Heart right ventricle (tissue), 16 donors: ENCODE data around the gene SMYD4. TPM values are rescaled to one million over a fixed set of nuclear protein-coding genes. Genes with fewer than 3 reads are reported as not detected.
"Not testable (repeated sequence)": the region's sequence is repeated elsewhere in the genome, so short reads cannot be mapped to it uniquely, and the experiment has no call there.

Source experiments
- ATAC-seq, 8 donors: fragments of 200-7000 bp; cut with Tn5 transposase; one replicate each; pipeline ENCODE4 v1.9.1; 2020; ENCODE audit warnings: mild to moderate bottlenecking in 8 of 8, moderate library complexity in 8 of 8, moderate number of reproducible peaks in 1 of 8
- DNase-seq, 2 donors: peaks; one replicate each; pipeline ENCODE4 v3.0.0-alpha.2; 2020
- H3K27ac ChIP-seq, 10 donors: fragments of 200-600 bp; sonication (generic) in 2 of 10; one replicate each; pipeline versions ENCODE4 v1.5.0 to v1.8.0; 2020 to 2022; ENCODE audit warnings: mild to moderate bottlenecking in 3 of 10
- H3K27me3 ChIP-seq, 7 donors: fragments of 200-600 bp; one replicate each; pipeline ENCODE4 v1.8.0; 2021 to 2022; ENCODE audit warnings: mild to moderate bottlenecking in 2 of 7
- H3K36me3 ChIP-seq, 9 donors: fragments of 200-600 bp; sonication (generic) in 1 of 9; one replicate each; pipeline versions ENCODE4 v1.5.0 to v1.8.0; 2020 to 2022; ENCODE audit warnings: mild to moderate bottlenecking in 2 of 9
- H3K4me1 ChIP-seq, 9 donors: fragments of 200-600 bp; sonication (generic) in 1 of 9; one replicate each; pipeline versions ENCODE4 v1.5.0 to v1.8.0; 2020 to 2022; ENCODE audit warnings: mild to moderate bottlenecking in 4 of 9
- H3K4me3 ChIP-seq, 10 donors: fragments of 200-600 bp; sonication (generic) in 2 of 10; one replicate each; pipeline versions ENCODE4 v1.5.0 to v1.8.0; 2020 to 2022; ENCODE audit warnings: mild to moderate bottlenecking in 7 of 10, moderate library complexity in 2 of 10
- H3K9me3 ChIP-seq, 11 donors: fragments of 200-600 bp in 10 of 11; sonication (generic) in 2 of 11; one replicate each; pipeline versions ENCODE4 v1.5.0 to v1.8.0; 2013 to 2022; ENCODE audit warnings: mild to moderate bottlenecking in 2 of 11, control low read depth in 1 of 11, moderate library complexity in 1 of 11
- CTCF ChIP-seq, 9 donors: fragments of 200-600 bp; sonication (generic) in 2 of 9; IDR thresholded peaks; one replicate each; pipeline versions ENCODE4 v1.5.0 to v1.8.0; 2021 to 2022; ENCODE audit warnings: antibody characterized with exemption in 9 of 9, mild to moderate bottlenecking in 5 of 9, moderate library complexity in 1 of 9
- WGBS, 2 donors: extraction: QIAGEN DNeasy Blood & Tissue Kit; methylation state at CpG; one replicate each; pipeline ENCODE4 v1.1.7; 2013; ENCODE audit warnings: inconsistent platforms in 1 of 2; 5-methylcytosine and 5-hydroxymethylcytosine counted together
- intact Hi-C, 10 donors: fragments of 100-400 bp; cut with DNase I; formaldehyde crosslinking; loops; one replicate each; pipeline versions ENCODE4 v1.11.1 to v1.14.2; 2022
- polyA plus RNA-seq, 2 donors: library from polyadenylated mRNA; stranded (reverse); fragments of 200-250 nt; gene quantifications; one replicate each; pipeline ENCODE4 v1.2.3, GENCODE V29; 2013
- total RNA-seq, 10 donors: library from RNA; stranded (reverse); fragmentation: NEBNext Ultra II Directional in 3 of 10; extraction: Animal tissue kit (Norgen Biotek cat#: 25700) in 3 of 10; gene quantifications; one replicate each; pipeline versions ENCODE4 v1.2.1 to v1.2.4, GENCODE V29; 2021 to 2023
- donor health status: Arrhythmogenic right ventricular cardiomyopathy.
- donor health status: ischemic (EF 13 %, LVEDD 7.1; RV severe dilation, severe dysfunction).
- donor health status: healthy with polysubstance abuse.
- donor health status: DM: no; HTN: yes; CAD: no.
- donor health status: DM: no; HTN: no; CAD: no.
- donor health status: ischemic (EF 25% LVEDD 6.9; RV normal size, moderate dysfunction).
- donor health status: ischemic (EF 25% LVEDD 5.7; RV mildly dilated, moderate dysfunction).
- donor health status: healthy.
- donor health status: DM: yes; HTN: yes; CAD: no.
- donor health status: Ischemic cardiomyopathy.
- donor health status: ischemic (EF 35%, LVEDD 5.7; RV mildly dilated, moderate dysfunction).
- donor health status: nonischemic (EF 11% LVEDD 7.7; RV severe dilation, severe dysfunction).
- donor health status: DM: yes; HTN: yes; CAD: no.
- donor health status: PGD.
- donor health status: ischemic (EF 29% LVEDD 5.4; RV normal size, mild dysfunction).
- donor health status: nonischemic (EF 23%, LVEDD 6.1; RV moderate dilation, normal function).

The SMYD4 gene
- total and polyA plus RNA-seq, 12 donors = 4.6 to 13.5 (median 8.9) TPM

DNA sequence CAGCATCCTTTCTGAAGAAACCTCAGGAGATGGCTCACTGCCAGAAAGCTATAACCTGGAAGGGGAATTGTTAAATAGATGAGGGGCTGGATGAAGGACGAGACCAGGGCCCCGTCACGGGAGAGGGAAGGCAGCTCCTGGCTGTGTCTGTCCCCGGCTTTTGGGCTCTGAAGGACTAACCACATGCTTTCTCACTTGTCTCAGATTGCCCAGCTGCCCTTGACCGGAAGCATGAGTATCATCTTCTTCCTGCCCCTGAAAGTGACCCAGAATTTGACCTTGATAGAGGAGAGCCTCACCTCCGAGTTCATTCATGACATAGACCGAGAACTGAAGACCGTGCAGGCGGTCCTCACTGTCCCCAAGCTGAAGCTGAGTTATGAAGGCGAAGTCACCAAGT is 53.4 kb downstream of the SMYD4 start:
- intact Hi-C loops = no loop called here
- Histone ChIP-seq H3K9me3 (no peaks in the 10 kb centered on the region), H3K27me3 (no peaks in the 10 kb centered on the region), H3K4me3 (no peak overlapping the region), H3K4me1 (peaks cover 0 to 45% (median 20%) of the 10 kb centered on the region in 9 donors), H3K27ac (peak overlapping the region in 1 of 10 donors; percentile 36), H3K36me3 (peaks cover 0 to 81% (median 21%) of the 10 kb centered on the region in 9 donors)
- WGBS, 2 donors = 90 to 94% methylated on average over 10 of the region's 10 CpGs
- no peak for TF ChIP-seq CTCF (IDR thresholded peaks at IDR 0.05)
- ATAC-seq (no peak), DNase-seq (no peak)

DNA sequence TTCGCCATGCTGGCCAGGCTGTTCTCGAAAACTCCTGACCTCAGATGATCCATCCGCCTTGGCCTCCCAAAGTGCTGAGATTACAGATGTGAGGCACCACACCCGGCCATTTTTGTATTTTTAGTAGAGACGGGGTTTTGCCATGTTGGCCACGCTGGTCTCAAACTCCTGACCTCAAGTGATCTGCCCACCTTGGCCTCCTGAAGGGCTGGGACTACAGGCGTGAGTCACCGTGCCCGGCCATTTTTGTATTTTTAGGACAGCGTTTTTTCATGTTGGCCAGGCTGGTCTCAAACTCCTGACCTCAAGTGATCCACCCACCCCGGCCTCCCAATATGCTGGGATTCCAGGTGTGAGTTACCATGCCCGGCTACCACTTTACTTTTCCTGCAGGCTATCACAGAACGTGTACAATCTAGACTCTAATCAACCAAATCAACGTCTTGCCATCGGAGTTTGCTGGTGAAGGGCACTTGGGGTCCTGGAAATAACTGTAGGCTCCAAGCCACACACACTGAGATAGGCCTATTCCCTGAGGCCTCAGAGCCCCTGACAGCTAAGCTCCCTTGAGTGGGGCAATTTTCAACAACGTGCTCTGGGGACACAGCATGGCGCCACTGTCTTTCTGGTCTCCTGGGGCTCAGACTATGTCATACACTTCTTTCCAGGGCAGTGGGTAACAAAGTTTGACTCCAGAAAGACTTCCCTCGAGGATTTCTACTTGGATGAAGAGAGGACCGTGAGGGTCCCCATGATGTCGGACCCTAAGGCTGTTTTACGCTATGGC is 55.1 kb downstream of the SMYD4 start:
- Histone ChIP-seq H3K27ac (peak overlapping the region in 9 of 10 donors; percentile 23 to 70 (median 55)), H3K36me3 (peaks cover 0 to 75% (median 13%) of the 10 kb centered on the region in 9 donors), H3K4me1 (peaks cover 0 to 48% (median 8%) of the 10 kb centered on the region in 9 donors), H3K4me3 (no peak overlapping the region), H3K9me3 (no peaks in the 10 kb centered on the region), H3K27me3 (no peaks in the 10 kb centered on the region)
- ATAC-seq (no peak), DNase-seq (no peak)
- intact Hi-C loops = no loop called here
- TF ChIP-seq CTCF (IDR thresholded peaks at IDR 0.05) = no peak
- WGBS, 2 donors = 91% methylated on average over 21 of the region's 21 CpGs

- DNase-seq = no peak
- peak in 5 of 8 donors; percentile 11 to 40 (median 20) for ATAC-seq
- no peaks in the 10 kb centered on the region for H3K27me3 ChIP-seq
- peaks cover 0 to 44% (median 6%) of the 10 kb centered on the region in 9 donors for H3K4me1 ChIP-seq
- H3K27ac ChIP-seq = peak overlapping the region; percentile 23 to 70 (median 54)
- WGBS, 2 donors = 34 to 45% methylated on average over 7 of the region's 7 CpGs
- peaks cover 0 to 67% (median 13%) of the 10 kb centered on the region in 9 donors for H3K36me3 ChIP-seq
- no peak overlapping the region for H3K4me3 ChIP-seq
- H3K9me3 ChIP-seq = no peaks in the 10 kb centered on the region
- intact Hi-C loops = no loop called here
- TF ChIP-seq CTCF (IDR thresholded peaks at IDR 0.05) = no peak
These were observed 56.0 kb downstream of the SMYD4 start for GRCh38 chr17:1773696-1774181.

- ATAC-seq = peak in 5 of 8 donors; percentile 22 to 47 (median 41)
- peak overlapping the region in 8 of 10 donors; percentile 23 to 70 (median 56) for H3K27ac ChIP-seq
- H3K27me3 ChIP-seq, H3K4me3 ChIP-seq, DNase-seq, H3K9me3 ChIP-seq, intact Hi-C loops: not testable (repeated sequence)
- H3K36me3 ChIP-seq = peaks cover 0 to 61% (median 13%) of the 10 kb centered on the region in 9 donors
- H3K4me1 ChIP-seq = peaks cover 0 to 39% (median 6%) of the 10 kb centered on the region in 9 donors
- 74 to 82% methylated on average over 12 of the region's 12 CpGs for WGBS, 2 donors
These were observed 56.6 kb downstream of the SMYD4 start for GRCh38 chr17:1773000-1773695.
